H1 (cell line): ENCODE measurements around the gene FLNA. TPM values are rescaled to one million over a fixed set of nuclear protein-coding genes. Genes with fewer than 3 reads are reported as not detected.

Experiments
- CTCF ChIA-PET: fragments of 300-600 bp; sonication (Branson Sonifier 250); formaldehyde crosslinking; loops from one replicate; lab custom pipeline; 2021; ENCODE audit not compliant: partially characterized antibody; lab: Charles Lee
- POLR2A ChIA-PET: fragments of 300-600 bp; sonication (Branson Sonifier 250); formaldehyde crosslinking; loops from one replicate; lab custom pipeline; 2021; ENCODE audit warnings: inconsistent platforms; ENCODE audit not compliant: partially characterized antibody; lab: Charles Lee
- DNase-seq, 2 experiments: peaks; one replicate each; pipeline versions ENCODE4 v3.0.0 to v3.0.0-alpha.2; 2010 to 2022; ENCODE audit warnings: low spot score in 2 of 2, low read depth in 1 of 2, mixed read lengths in 1 of 2
- FAIRE-seq: peaks from 2 replicates; lab custom pipeline; 2011; peaks lifted over from hg19 to GRCh38; lab: Jason Lieb, UNC
- H2AFZ ChIP-seq: 2 replicates; pipeline ENCODE4 v1.8.1; 2012; ENCODE audit warnings: low read length, inconsistent platforms
- H2AK5ac ChIP-seq: 2 replicates; pipeline ENCODE4 v1.6.1; 2013; ENCODE audit warnings: low read depth, low read length
- H2BK120ac ChIP-seq: replicated peaks from 2 replicates; pipeline ENCODE3; 2013; ENCODE audit warnings: low read depth, low read length, inconsistent platforms
- H2BK12ac ChIP-seq: 2 replicates; pipeline ENCODE4 v1.6.1; 2013; ENCODE audit warnings: low read depth, low read length
- H2BK15ac ChIP-seq: 2 replicates; pipeline ENCODE4 v1.6.1; 2013; ENCODE audit warnings: low read length
- H2BK20ac ChIP-seq: 2 replicates; pipeline ENCODE4 v1.6.1; 2013; ENCODE audit warnings: low read length
- H2BK5ac ChIP-seq: 2 replicates; pipeline ENCODE4 v1.6.1; 2013; ENCODE audit warnings: low read depth, low read length
- H3K14ac ChIP-seq: 2 replicates; pipeline ENCODE4 v1.6.1; 2013; ENCODE audit warnings: inconsistent platforms; ENCODE audit not compliant: insufficient read length
- H3K18ac ChIP-seq: 2 replicates; pipeline ENCODE4 v1.6.1; 2013; ENCODE audit warnings: low read length; ENCODE audit errors: extremely low read depth
- H3K23ac ChIP-seq: 2 replicates; pipeline ENCODE4 v1.6.1; 2013; ENCODE audit warnings: inconsistent platforms; ENCODE audit not compliant: insufficient read length
- H3K23me2 ChIP-seq: 2 replicates; pipeline ENCODE4 v1.6.1; 2013; ENCODE audit warnings: low read depth, low read length
- H3K27ac ChIP-seq: 2 replicates; pipeline ENCODE4 v1.6.1; 2011; ENCODE audit warnings: low read depth, low read length, inconsistent platforms
- H3K27me3 ChIP-seq, 4 experiments: replicated peaks in 1 of 4; 1 replicate in 1 of 4; 2 replicates in 3 of 4; pipeline versions ENCODE4 v1.6.1 to v1.8.1; 2011 to 2013; ENCODE audit warnings: low read length in 3 of 4, mild to moderate bottlenecking in 3 of 4, inconsistent platforms in 2 of 4, mixed read lengths in 2 of 4, moderate library complexity in 1 of 4; ENCODE audit not compliant: control insufficient read depth in 3 of 4, insufficient read depth in 3 of 4; ENCODE audit errors: extremely low read depth in 1 of 4
- H3K36me3 ChIP-seq, 4 experiments: 2 replicates each; pipeline versions ENCODE4 v1.6.1 to v1.8.1; 2011 to 2013; ENCODE audit warnings: mild to moderate bottlenecking in 4 of 4, low read length in 3 of 4, moderate library complexity in 2 of 4, control low read depth in 1 of 4, inconsistent platforms in 1 of 4; ENCODE audit not compliant: insufficient read depth in 4 of 4, control insufficient read depth in 2 of 4
- H3K4ac ChIP-seq: replicated peaks from 2 replicates; pipeline ENCODE3; 2013; ENCODE audit warnings: low read length, low read depth, mixed read lengths, inconsistent platforms; ENCODE audit not compliant: insufficient read length
- H3K4me1 ChIP-seq, 4 experiments: replicated peaks in 1 of 4; 1 replicate in 1 of 4; 2 replicates in 3 of 4; pipeline versions ENCODE4 v1.6.1 to v1.8.1; 2011 to 2013; ENCODE audit warnings: low read length in 3 of 4, inconsistent platforms in 2 of 4, mixed read lengths in 1 of 4; ENCODE audit not compliant: insufficient read depth in 4 of 4, control insufficient read depth in 3 of 4
- H3K4me2 ChIP-seq, 2 experiments: 2 replicates each; pipeline versions ENCODE4 v1.6.1 to v1.8.1; 2011 to 2013; ENCODE audit warnings: low read depth in 2 of 2, low read length in 2 of 2, control low read depth in 1 of 2, inconsistent platforms in 1 of 2, mild to moderate bottlenecking in 1 of 2; ENCODE audit not compliant: insufficient read depth in 1 of 2
- H3K4me3 ChIP-seq, 4 experiments: fragments of 200-600, 300-600 bp in 1 of 4; sonication (generic), shearing (Covaris generic), sonication (Bioruptor Twin) in 1 of 4; 2 replicates each; pipeline versions ENCODE4 v1.5.1 to v1.8.1; 2011 to 2016; ENCODE audit warnings: low read length in 4 of 4, low read depth in 3 of 4, control low read depth in 2 of 4, inconsistent platforms in 2 of 4, mild to moderate bottlenecking in 2 of 4, mixed read lengths in 1 of 4, moderate library complexity in 1 of 4; ENCODE audit not compliant: insufficient read depth in 2 of 4; ENCODE audit errors: extremely low read depth in 1 of 4
- H3K56ac ChIP-seq: replicated peaks from 2 replicates; pipeline ENCODE3; 2013; ENCODE audit warnings: low read depth, mild to moderate bottlenecking, mixed read lengths, low read length, inconsistent platforms; ENCODE audit not compliant: insufficient read length
- H3K79me1 ChIP-seq: 2 replicates; pipeline ENCODE4 v1.6.1; 2013; ENCODE audit warnings: low read depth, low read length, control low read depth
- H3K79me2 ChIP-seq, 2 experiments: 2 replicates each; pipeline versions ENCODE4 v1.6.1 to v1.8.1; 2012 to 2013; ENCODE audit warnings: low read length in 2 of 2, mild to moderate bottlenecking in 2 of 2, inconsistent platforms in 1 of 2; ENCODE audit not compliant: insufficient read depth in 2 of 2, control insufficient read depth in 1 of 2
- H3K9ac ChIP-seq, 4 experiments: replicated peaks in 1 of 4; 1 replicate in 1 of 4; 2 replicates in 3 of 4; pipeline versions ENCODE4 v1.6.1 to v1.8.1; 2011 to 2013; ENCODE audit warnings: low read depth in 3 of 4, low read length in 3 of 4, control low read depth in 2 of 4, mild to moderate bottlenecking in 2 of 4, moderate library complexity in 2 of 4, inconsistent platforms in 1 of 4; ENCODE audit errors: extremely low read depth in 1 of 4
- H3K9me3 ChIP-seq, 2 experiments: 2 replicates each; pipeline versions ENCODE4 v1.6.1 to v1.8.1; 2012 to 2013; ENCODE audit warnings: mild to moderate bottlenecking in 2 of 2, moderate library complexity in 2 of 2, control low read depth in 1 of 2, inconsistent platforms in 1 of 2, low read depth in 1 of 2, low read length in 1 of 2, mixed read lengths in 1 of 2; ENCODE audit not compliant: insufficient read depth in 2 of 2
- H4K20me1 ChIP-seq, 2 experiments: replicated peaks in 1 of 2; 2 replicates each; pipeline versions ENCODE3 to v1.8.1; 2011 to 2013; ENCODE audit warnings: inconsistent platforms in 2 of 2, low read length in 2 of 2, mild to moderate bottlenecking in 1 of 2; ENCODE audit not compliant: insufficient read depth in 2 of 2, control insufficient read depth in 1 of 2
- H4K5ac ChIP-seq: 2 replicates; pipeline ENCODE4 v1.6.1; 2013; ENCODE audit warnings: low read length, low read depth, mixed read lengths, inconsistent platforms; ENCODE audit not compliant: insufficient read length
- H4K8ac ChIP-seq: 2 replicates; pipeline ENCODE4 v1.8.0; 2013; ENCODE audit warnings: mild to moderate bottlenecking, moderate library complexity, low read length, inconsistent platforms; ENCODE audit not compliant: insufficient read depth; ENCODE audit errors: extremely low read depth
- H4K91ac ChIP-seq: replicated peaks from 2 replicates; pipeline ENCODE3; 2013; ENCODE audit warnings: low read length, mixed read lengths, inconsistent platforms; ENCODE audit not compliant: insufficient read length
- POLR2A ChIP-seq, 2 experiments: IDR thresholded peaks; 1 replicate in 1 of 2; 2 replicates in 1 of 2; pipeline ENCODE4 v1.6.1; 2011; ENCODE audit warnings: low read depth in 2 of 2, low read length in 2 of 2, mild to moderate bottlenecking in 2 of 2; ENCODE audit errors: control extremely low read depth in 1 of 2
- POLR2AphosphoS5 ChIP-seq: IDR thresholded peaks from 2 replicates; pipeline ENCODE4 v1.6.1; 2011; ENCODE audit warnings: low read depth, low read length
- SUZ12 ChIP-seq: fragments of 200-600 bp; sonication (generic); IDR thresholded peaks from 2 replicates; pipeline ENCODE4 v1.6.1; 2012; ENCODE audit warnings: mild to moderate bottlenecking, inconsistent platforms, low read length, moderate library complexity, mixed read lengths
- WGBS, 2 experiments: shearing (Covaris generic) in 1 of 2; methylation state at CpG; one replicate each; pipeline versions ENCODE4 v1.1.6 to v1.1.7; 2013 to 2015; ENCODE audit warnings: low lambda C conversion rate in 2 of 2, mixed read lengths in 2 of 2, inconsistent platforms in 1 of 2, low coverage in 1 of 2, missing lambda C conversion rate in 1 of 2; ENCODE audit not compliant: insufficient replicate concordance in 2 of 2, insufficient coverage in 1 of 2, insufficient read length in 1 of 2; ENCODE audit errors: extremely low coverage in 1 of 2, missing lambda C conversion rate in 1 of 2; 5-methylcytosine and 5-hydroxymethylcytosine counted together
- polyA plus RNA-seq, 7 experiments: library from polyadenylated mRNA; depleted of rRNA in 3 of 7; stranded (reverse) in 5 of 7; unstranded in 2 of 7; fragments of >200 nt in 5 of 7; fragments of 200-250 nt in 2 of 7; gene quantifications; 1 replicate in 5 of 7; 2 replicates in 1 of 7; 4 replicates in 1 of 7; pipeline versions ENCODE4 v1.2.1 to v1.2.3, GENCODE V29; 2011 to 2013; ENCODE audit warnings: missing spikeins in 2 of 7, mixed read lengths in 2 of 7
- total RNA-seq: library from RNA; stranded (reverse); fragmentation: NEBNext Ultra II Directional; extraction: Animal tissue kit (Norgen Biotek cat#: 25700); gene quantifications from 2 replicates; pipeline ENCODE4 v1.2.1, GENCODE V29; 2021

FLNA gene
- total and polyA plus RNA-seq, 2 of the 8 experiments (the other 6 are each of a cell fraction or from before 2014, with no cell fraction given), result 315 to 925 TPM

DNA sequence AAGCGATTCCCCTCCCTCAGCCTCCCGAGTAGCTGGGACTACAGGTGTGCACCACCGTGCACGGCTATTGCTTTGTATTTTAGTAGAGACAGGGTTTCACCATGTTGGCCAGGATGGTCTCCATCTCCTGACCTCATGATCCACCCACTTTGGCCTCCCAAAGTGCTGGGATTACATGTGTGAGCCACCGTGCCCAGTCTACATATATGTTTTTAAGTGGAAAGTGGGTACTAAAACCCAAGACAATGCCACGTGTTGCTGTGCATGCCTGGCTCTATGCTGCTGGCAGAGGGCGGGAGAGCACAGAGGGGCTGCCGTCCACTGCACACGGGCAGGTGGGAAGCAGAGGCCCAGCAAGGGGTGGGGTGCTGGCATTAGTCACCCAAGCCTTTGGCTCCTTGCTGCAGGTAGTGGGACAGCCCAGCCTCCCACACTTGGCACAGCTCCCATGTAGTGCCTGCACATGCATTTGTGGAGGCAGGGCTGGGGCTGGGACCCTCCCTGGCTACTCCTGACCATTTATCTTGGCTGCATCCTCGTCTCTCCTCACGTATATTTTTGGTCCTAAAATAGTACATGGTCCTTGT is 8.1 kb upstream of the FLNA start:
- Histone ChIP-seq H2AK5ac (no peak overlapping the region), H3K4me2 (no peak overlapping the region; a peak in 1 of 4 replicates), H2BK5ac (no peak overlapping the region), H4K20me1 (peaks cover 0 to 2% of the 10 kb centered on the region in 2 experiments), H2BK120ac (no peak overlapping the region), H3K9ac (no peak overlapping the region), H3K4ac (no peak overlapping the region), H4K5ac (no peak overlapping the region), H3K79me2 (peaks cover 0 to 13% of the 10 kb centered on the region in 2 experiments; a peak in 2 of 4 replicates), H3K27me3 (no peaks in the 10 kb centered on the region), H2AFZ (no peak overlapping the region), H3K23me2 (peaks cover 4% of the 10 kb centered on the region; the same call in 1 of the 2 replicates), H3K56ac (no peak overlapping the region), H3K18ac (no peak overlapping the region), H3K23ac (no peak overlapping the region), H3K79me1 (no peaks in the 10 kb centered on the region), H4K91ac (no peak overlapping the region), H3K14ac (no peak overlapping the region), H3K27ac (no peak overlapping the region), H2BK20ac (no peak overlapping the region), H4K8ac (no peak overlapping the region), H3K4me3 (no peak overlapping the region), H3K9me3 (no peaks in the 10 kb centered on the region), H3K36me3 (peaks cover 0 to 26% (median 0%) of the 10 kb centered on the region in 4 experiments; a peak in 2 of 8 replicates), H2BK15ac (no peak overlapping the region), H3K4me1 (peaks cover 0 to 20% (median 9%) of the 10 kb centered on the region in 4 experiments; a peak in 6 of 7 replicates), H2BK12ac (no peak overlapping the region)
- FAIRE-seq (no peak), DNase-seq (no peak)
- ChIA-PET CTCF (interaction anchor here (1.7 to 3.9 kb wide), 2 partner anchors 9 to 145 kb away, joined by 6 to 29 read pairs; partner anchors contain the start of gene FLNA), POLR2A (interaction anchor here (1.2 to 6.5 kb wide), 5 partner anchors 9 to 34 kb away, joined by 5 to 107 read pairs (median 31); partner anchors contain the start of genes FLNA and RPL10)
- TF ChIP-seq POLR2A (IDR thresholded peaks at IDR 0.05; ENCODE audit: control extremely low read depth in 1 of 2, low read depth in 2 of 2, low read length in 2 of 2) (peak in 1 of 2 experiments; percentile 42; a peak in 1 of 3 replicates), POLR2AphosphoS5 (0 out of 2 replicates have a peak, but pooled peaks have one; percentile 74), SUZ12 (no peak)
- 95% methylated on average over 11 of the region's 11 CpGs; no CpG with 5 or more reads in 1 of the 2 experiments for WGBS, 2 experiments
